ENCODE measurements around the gene IL1RAPL2.

DNA sequence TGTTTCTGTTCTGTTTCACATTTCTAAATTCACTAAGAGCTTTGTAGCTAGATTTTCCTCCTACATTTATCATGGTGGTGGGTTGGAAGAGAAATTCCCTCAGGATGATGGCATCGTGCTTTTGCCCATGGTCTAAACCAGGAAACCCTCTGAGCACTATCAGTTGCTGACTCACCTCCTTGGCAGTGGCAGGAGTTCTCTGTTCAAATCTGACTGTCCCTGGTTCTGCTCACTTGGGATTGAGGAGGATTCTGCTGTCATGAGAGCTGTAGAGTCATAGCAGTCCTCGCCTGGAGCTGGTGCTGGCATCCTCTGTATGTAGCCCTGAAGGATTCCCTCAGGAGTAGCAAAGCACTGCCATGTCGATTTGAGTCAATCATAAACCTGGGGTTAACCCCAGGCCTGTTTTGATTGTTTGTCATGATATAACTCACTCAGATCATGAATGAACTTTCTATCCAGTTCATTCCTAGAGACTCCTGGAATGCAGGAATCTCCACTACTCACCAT, 645.1 kb downstream of the IL1RAPL2 start:
- TF ChIP-seq ZBTB7A (IDR thresholded peaks at IDR 0.05; ENCODE audit: low read depth) (no peak), EP300 (IDR thresholded peaks at IDR 0.05; ENCODE audit: borderline replicate concordance) (no peak), CREB1 (IDR thresholded peaks at IDR 0.05; ENCODE audit: low read depth) (no peak)
